Limb (tissue), 2 donors: ENCODE measurements around the gene FAM236C.
"Not testable (repeated sequence)": the region's sequence is repeated elsewhere in the genome, so short reads cannot be mapped to it uniquely, and the experiment has no call there.

ENCODE experiments used
- DNase-seq, 2 donors: peaks; one replicate each; pipeline ENCODE4 v3.0.0-alpha.2; 2016; ENCODE audit errors: extremely low spot score in 2 of 2

The FAM236C gene

DNA sequence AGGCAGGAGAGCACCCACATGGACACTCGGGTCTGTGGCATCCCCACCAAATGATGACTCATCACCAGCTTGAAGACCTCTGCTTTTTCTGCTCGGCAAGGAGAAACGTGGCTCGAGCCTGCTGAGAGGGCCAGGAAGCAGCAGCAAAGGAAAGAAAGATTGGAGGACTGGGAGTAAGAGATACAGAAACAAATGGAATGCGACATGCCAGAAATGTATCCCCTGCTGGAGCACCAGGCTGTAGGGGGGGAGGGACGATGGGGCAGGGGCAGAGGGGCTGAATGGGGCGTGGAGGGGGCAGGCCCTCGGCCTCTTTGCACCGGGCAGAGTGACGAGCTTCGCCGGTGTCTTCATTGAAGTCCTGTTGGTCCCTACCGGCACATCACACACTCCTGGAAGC, at the start of gene FAM236C:
Gene FAM236C, plus strand, starts transcription at position 301 of the 400 bp plus-strand sequence. CDS start 100 bp downstream, outside the sequence.
- not testable (repeated sequence) for DNase-seq

DNA sequence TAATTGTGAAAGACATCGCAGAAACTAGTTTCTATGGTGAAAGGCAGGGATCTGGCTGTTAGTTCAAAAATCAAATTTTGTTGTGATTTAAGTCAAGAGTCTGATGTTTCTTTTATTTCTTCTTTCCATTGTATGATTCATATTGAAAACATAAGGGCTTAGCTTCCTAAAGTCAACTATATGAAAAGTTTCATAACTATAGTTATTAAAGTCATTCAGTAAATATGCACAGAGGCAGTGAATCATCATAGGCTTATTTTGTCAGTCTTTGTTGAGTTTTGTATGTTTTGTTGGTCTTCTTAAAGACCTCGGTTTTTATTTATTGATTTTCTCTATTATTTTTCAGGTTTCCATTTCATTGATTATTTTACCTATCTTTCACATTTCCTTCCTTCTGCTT, 29.5 kb upstream of the FAM236C start:
- DNase-seq: not testable (repeated sequence)

- not testable (repeated sequence) for DNase-seq
These were observed 22.7 kb upstream of the FAM236C start for GRCh38 chrX:72889740-72890139.

DNA sequence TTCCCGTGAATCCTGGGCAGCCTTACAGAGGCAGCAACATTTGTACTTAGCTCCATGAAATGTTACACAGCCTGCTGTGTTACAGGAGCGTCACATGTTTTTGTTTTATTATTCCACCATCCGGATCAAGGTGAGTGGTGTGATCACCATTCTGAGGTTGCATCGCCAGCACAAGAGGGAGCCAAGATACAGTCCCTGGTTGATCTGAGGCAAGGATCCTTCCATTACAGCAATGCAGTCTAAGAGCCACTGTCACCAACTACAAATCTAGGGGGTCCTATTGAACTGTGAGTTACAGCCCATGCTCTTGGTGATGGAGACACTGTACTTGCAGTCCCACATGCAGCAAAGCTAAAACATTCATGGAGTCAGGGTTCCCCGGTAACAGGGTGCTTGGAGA, 3.7 kb downstream of the FAM236C start:
- DNase-seq: not testable (repeated sequence)

GRCh38 chrX:72932283-72932682, 19.9 kb downstream of the FAM236C start:
- not testable (repeated sequence) for DNase-seq

DNA sequence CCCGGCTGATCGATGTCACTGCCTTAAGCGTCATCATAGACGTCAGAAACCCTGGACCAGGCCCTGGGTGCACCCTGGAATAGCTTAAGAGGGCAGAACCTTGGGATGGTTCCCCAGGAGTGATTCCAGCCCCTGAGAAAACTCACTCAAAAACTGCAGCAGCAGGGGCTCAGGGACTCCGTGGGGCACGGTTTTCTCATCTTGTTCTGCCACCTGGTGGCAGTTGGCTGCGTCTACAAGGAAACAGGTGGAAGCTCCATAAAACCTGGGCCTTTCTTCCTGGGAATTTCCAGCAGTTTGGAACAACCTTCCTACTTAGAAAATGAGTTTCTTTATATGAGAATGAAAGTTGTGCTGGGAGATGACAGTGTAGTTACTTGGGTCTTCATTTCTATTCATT, 24.0 kb downstream of the FAM236C start:
- DNase-seq: not testable (repeated sequence)

- not testable (repeated sequence) for DNase-seq
These were observed 24.6 kb downstream of the FAM236C start for GRCh38 chrX:72936882-72937455.

- DNase-seq: not testable (repeated sequence)
These were observed 25.5 kb downstream of the FAM236C start, which contains the start of gene FAM236A for GRCh38 chrX:72937906-72938305. Gene FAM236A, plus strand, starts transcription at chrX:72938206. Its CDS starts 57 bp downstream, at chrX:72938263.

GRCh38 chrX:72942272-72942671, 29.9 kb downstream of the FAM236C start:
- DNase-seq: not testable (repeated sequence)

DNA sequence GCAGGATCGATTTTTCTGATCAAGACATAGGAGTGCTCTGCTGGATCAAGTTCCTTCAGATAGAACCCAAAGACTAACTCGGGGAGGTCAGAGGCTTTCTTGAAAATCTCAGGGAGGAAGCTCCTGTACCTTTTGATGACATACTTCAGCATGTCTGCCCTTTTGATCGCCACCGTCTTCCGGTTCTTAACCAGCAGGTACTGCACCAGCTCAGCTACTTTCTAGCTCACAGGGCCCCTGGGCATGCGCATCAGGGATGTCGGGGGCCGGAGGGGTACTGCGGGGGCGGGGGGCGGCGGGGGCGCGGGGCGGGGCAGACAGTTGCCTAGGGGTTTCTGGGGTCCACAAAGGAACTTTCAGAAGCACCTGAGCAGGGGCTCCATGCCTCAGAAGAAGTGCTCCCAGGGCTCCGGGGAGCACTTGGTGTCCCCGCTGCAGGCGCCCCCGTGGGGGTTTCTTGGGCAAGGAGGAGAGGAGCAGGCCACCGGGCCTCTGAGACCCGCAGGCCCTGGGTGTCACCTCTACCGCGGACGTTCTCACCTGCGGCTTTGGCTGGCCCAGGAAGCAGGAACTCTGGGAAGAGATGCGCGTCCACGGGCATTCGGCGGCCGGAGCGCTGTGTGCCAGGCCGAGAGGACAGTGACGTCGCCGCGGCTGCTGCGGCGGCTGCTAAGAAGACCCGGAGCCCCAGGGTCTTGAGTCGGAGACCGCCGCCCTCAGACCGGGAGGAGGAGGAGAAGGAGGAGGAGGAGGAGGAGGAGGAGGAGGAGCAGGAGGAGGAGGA, 30.8 kb downstream of the FAM236C start:
- DNase-seq: not testable (repeated sequence)

DNA sequence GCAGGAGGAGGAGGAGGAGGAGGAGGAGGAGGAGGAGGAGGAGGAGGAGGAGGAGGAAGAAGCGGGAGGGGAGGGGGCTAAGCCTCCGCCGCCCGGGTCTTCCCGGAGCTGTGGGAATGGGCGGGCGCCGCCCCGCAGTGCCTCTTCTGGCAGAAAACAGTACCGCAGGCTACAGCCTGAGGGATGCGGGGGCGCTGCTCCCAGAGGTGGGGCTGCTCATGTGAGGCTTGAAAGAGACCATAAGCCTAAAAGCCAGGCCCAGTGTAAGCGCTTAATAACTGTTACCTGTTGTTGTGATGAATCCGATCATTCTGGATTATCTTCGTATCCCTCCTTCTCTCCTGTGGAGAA, 31.4 kb downstream of the FAM236C start, which contains the start of gene DMRTC1:
Gene DMRTC1, minus strand, starts transcription at position 19 of the 351 bp plus-strand sequence. CDS start 68,143 bp downstream, outside the sequence.
- DNase-seq: not testable (repeated sequence)

- DNase-seq: not testable (repeated sequence)
These were observed 47.6 kb downstream of the FAM236C start for GRCh38 chrX:72959971-72960370.
